Suprapubic skin (tissue), 4 donors: Measurements from ENCODE around the gene SUGCT.
"Not testable (repeated sequence)": the region's sequence is repeated elsewhere in the genome, so short reads cannot be mapped to it uniquely, and the experiment has no call there.

ENCODE experiments used
- CTCF ChIP-seq, 2 donors: fragments of 200-600 bp in 1 of 2; fragments of 450-650 bp in 1 of 2; sonication (generic) in 1 of 2; IDR thresholded peaks; one replicate each; pipeline ENCODE4 v1.5.1; 2016 to 2019; ENCODE audit warnings: antibody characterized with exemption in 2 of 2, mild to moderate bottlenecking in 1 of 2, moderate library complexity in 1 of 2
- POLR2A ChIP-seq, 2 donors: fragments of 450-650 bp; IDR thresholded peaks; one replicate each; pipeline ENCODE4 v1.6.1; 2017; ENCODE audit warnings: antibody characterized with exemption in 2 of 2, mild to moderate bottlenecking in 2 of 2, moderate library complexity in 2 of 2
- POLR2AphosphoS5 ChIP-seq, 3 donors: sonication (generic); formaldehyde crosslinking; IDR thresholded peaks; one replicate each; pipeline ENCODE4 v1.6.1; 2017; ENCODE audit warnings: antibody characterized with exemption in 3 of 3

DNA sequence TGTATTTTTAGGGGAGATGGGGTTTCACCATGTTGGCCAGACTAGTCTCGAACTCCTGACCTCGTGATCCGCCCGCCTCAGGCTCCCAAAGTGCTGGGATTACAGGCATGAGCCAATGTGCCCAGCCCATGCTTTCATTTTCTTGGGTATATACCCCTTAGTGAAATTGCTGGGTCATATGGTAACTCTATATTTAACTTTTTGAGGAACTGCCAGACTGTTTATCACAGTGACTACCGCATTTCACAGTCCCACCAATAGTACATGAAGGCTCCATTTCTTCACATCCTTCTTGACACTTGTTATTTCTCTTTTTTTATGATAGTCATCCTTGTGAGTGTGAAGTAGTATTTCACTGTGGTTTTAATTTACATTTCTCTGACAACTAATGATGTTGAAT, 134.0 kb downstream of the SUGCT start:
- not testable (repeated sequence) for TF ChIP-seq POLR2A, CTCF, POLR2AphosphoS5 (IDR thresholded peaks at IDR 0.05)
